Stimulated activated CD4-positive, alpha-beta T cell treated with anti-CD3 and anti-CD28 coated beads, Interleukin-1b, Interleukin-23, amount 100 ng/mL, for 48 hours (primary cell): ENCODE results near the gene MBP.
A peak's percentile ranks its signal among the peaks of the same experiment; 100 is the strongest.

Experiments
- DNase-seq: peaks from one replicate; pipeline ENCODE4 v3.0.0-alpha.2; 2020

MBP gene

DNA sequence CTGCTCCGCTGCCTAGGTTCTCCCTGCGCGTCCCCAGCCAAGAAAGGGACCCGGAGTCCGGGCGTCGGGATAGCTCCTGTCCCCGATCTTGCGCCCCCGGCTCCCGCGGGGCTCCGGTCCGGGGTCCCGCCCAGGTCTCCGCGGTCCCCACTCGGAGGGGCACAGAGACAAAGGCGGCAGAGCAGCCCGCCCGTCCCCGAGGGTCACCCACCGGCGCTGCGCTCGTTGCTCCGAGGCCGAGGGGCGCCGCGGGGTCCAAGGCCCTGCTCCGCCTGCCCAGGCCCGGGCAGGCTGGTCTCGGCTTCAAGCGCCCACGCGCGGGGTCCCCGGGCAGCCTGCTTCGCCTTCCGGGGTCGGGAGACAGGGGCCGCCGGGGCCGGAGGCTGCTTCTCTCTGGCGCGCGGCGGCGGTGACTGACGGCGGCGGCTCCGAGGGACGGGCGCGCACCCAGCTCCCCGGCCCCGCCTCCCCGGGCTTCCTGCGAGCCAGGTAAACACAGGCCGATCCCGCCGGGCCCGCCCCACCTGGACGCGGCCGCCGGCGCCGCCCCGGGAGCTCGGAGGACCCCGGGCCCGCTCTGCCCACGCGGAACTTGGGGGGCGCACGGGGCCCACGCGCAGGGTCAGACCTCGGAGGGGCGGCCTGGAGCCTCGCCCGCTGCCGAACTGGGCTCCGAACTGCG lies at the start of gene MBP:
MBP (minus strand) TSS at position 415 of the 682 bp plus-strand sequence. CDS start 27,522 bp downstream, outside the sequence.
- DNase-seq: peak; percentile 60

DNA sequence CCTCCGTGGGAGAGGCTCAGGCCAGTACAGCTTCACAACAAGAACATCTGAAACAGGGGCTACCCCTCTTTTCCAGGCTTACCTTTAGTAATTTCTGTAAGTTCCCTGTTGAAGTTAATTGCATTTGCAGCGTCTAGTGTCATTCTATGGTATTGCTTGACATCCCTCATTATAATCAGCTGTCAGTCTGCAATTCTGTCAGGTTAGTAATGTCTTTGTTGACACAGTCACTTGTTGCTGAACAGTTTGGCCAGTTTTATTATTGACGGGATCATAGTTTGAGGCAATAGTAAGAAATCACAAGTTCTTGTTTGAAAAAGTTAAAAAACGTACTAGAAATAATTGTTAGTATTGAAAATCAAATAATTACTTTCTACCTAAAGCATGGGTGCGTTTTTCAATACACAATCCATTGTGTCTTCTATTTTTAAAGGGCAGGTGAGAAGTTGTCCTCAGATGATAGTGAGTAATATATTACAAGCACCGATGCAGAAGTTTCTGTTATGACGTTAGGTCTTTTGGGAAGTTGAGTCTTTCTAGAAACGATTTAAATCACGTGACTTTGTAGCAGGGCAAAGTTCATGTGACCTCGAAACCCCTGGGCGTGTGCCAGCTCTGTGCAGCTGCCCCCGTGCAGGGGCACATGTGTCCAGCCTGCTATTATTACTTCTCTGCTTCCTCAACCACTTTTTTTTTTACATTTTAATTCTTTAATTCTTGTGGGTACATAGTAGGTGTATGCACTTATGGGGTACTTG lies 49.5 kb upstream of the MBP start:
- no peak for DNase-seq

DNA sequence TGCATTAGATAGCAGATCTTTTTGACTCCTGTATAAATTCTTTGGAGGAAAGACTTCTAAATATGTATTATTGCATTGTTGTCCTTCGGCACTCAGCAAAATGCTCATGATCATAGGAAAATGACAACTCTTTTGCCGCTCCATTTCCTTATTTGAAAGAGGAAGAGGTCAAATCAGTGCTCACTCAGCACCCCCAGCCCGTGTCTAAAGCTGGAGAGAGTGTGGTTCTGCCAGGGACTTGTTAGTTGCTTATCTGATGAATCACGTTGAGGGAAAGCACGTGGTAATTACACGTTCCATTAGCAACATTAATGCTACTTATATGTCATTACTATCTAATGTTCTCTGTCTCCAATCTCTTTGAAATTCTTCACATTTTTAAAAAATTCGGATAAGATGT lies 46.0 kb upstream of the MBP start:
- no peak for DNase-seq

DNA sequence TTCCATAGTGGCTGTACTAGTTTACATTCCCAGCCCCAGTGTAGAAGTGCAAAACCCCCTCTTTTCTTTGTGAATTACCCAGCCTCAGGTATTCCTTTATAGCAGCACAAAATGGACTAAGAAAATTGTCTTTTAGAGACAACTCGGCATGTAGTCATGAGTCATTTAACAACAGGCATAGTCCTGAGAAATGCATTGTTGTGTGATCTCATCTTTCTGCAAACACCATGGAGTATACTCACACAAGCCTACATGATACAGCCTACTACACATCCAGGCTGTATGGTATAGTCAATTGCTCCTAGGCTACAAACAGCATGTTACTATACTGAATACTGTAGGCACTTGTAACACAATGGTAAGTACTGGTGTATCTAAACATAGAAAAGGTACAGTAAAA lies 44.4 kb upstream of the MBP start:
- DNase-seq: no peak

DNA sequence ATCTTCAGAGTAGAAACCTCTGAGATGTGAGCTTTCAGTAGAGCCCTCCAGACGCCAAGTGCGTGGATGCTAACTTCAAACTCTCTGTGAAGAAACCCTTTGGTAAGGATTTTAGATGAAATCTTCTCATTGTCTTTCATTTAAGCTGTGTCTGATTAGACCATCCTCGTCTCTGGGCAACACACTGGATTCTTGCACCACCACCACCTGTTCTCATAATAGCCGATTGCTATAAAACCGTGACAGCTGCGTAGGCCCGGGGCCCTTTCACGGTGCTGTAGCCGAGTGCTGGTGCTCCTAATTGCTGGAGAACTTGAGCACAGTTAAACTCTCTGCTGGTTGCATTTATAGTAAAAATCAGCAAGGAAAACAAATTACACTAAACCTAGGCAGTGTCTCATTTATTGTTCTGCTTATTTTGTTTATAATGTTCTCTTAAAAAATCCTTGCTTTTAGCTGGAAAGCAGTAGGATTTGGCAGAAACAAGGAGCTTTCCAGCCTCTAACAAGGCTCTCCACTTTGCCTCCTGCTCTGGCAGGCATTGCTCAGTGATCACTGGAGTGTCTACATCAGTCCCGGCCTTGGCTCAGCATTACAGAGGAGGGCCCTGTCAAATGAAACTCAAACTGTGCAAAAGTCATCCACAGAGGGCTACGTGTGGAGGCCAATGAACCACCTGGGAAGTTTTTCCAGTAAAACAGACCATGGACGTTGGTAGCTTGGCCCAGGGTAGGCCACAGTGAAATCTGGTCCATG lies 40.9 kb upstream of the MBP start:
- no peak for DNase-seq

DNA sequence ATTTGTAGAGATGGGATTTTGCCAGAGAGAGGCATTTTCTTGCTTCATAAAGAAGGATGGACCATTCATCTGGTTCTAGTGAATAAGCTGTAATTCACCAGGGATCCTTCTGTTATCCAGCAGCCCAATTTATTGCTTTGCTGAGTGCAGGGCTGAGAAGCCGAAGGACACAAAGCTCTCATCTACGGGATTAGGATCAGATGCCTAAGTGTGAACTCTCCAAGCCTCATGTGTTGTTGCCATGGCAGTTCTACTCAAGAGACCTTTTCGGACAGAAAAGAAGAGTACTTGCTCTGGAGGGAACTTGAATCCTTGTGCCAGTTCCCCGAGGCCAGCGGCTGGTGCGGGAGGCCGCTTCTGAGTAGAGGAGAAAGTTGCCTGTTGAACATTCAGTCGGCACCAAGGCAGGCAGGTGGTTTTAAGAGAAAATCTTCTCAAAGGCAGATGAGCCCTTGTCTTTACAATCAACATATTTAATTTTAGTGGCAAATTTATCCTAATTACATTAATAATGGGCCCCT lies 38.4 kb upstream of the MBP start:
- no peak for DNase-seq

DNA sequence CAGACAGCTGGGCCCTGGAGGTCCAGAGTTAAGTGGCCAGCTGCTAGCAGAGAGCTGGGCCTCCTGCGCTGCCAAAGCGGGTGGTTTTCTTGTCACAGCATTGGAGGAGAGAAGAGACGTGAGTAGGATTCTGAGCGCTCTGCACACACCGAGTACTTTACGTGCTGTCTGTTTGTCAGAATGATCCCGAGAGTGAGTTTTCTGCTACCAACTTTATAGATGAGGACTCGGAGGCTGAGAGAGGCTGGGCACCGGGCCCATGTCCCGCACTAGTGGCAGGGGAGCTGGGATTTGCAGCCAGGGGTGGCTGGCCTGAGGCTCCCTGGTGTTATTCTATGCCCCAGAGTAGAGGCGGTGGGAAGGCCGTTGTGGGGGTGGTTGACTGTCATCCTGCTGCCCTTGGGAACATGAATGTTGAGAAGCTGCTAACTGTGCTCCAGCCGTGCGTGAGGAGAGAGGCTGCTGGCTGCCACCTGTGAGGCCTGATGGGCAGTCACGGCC lies 36.3 kb upstream of the MBP start:
- DNase-seq: no peak

DNA sequence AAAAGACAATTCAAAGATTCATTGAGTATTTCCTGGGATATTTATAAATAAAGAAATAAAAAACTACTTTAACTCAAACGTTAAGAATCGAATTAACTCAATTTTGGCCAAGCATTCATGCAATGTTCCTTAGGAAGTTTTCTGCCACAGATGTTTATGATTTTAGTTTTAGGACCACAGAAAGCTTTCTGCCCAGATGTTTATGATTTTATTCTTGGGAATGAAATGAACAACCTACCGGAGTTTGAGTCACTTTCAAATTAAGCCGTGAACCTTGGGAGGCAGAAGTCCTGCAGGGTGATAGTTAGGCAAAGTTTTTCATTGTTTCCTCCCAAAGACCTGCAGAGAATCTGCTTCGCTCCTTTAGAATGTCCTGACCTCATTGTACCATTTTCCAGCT lies 34.7 kb upstream of the MBP start:
- DNase-seq: no peak

DNA sequence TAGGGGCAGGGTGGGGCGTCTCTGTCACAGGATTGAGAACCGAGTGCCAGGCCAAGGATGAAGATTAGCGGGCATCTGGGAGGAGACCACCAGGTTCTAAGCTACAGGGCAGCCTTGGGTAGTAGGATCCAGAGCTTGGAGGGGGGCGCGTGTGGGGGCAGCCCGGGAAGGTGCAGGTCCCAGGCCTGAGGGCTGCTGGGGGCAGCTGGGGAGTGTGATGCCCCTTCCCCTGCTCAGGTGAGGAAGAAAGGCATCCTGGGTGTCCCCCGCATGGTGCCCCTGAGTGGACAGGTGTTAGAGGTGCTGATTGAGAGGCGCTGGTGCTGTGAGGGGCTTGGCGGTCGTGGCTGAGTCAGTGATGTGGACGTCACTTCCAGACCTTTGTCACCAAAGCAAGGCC lies 33.9 kb upstream of the MBP start:
- DNase-seq: no peak

DNA sequence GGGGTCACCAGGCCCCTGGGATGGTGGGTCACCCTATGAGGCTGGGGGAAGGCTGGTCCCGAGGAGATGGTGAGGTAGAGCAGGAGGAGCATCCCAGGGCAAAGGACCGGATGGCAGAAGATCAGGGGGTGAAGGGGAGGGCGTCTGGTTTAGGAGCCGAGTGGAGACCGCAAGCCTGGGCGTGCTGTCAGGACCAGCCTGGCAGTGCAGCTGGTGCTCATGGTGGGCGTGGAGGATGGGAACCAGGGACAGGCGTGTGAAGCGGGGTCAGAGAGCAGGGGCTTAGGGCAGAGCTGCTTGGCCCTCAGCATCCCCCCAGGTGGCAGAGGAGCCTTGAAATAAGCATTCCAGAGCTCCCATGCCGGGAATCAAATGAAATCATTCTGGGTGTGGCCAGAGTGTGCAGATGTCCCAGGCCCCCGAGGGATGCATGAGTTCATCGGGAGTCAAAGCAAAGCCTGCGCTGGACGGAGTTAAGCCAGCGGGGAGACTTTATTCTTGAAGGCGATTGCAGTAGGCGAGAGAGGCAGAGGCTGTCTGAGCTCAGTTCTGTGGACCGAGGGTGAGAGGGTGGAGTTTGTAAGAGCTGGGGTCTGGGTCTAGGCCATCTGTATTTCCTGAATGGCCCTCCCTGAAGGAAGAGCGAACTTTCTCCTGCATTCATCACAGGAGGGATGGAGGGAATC lies 33.1 kb upstream of the MBP start:
- DNase-seq: no peak

DNA sequence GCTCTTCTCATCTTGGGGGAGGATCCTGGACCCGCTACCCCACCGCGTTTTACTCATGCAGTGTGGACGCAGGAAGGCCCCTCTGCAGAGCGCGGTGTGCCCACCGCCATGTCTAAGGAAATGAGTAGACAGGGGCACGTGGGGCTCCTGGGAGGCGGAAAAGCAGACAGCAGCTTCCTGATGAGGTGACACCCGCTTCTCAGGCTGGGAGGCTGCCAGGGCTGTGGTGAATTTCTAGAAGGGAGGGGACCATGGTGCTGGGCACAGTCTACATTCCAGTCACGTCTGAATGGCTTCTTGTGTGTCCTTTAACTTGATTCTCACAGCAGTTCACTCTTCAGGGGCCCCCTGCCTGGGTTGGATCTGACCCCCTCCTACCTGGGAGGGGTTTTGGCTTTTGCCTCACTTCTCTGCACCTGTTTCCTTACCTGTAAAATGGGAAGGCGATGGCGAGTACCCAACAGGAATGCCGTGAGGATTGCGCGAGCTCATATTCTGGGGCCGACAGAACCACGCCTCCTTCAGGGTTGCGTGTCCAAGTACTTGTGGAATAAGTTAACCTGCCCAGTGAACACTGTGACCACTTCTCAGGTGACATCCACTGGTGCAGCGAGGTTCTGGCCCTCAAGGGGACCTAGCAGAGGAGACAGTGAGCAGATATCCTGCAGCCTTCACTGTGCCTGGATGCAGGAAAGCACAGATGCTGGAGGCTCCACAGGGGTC lies 32.3 kb upstream of the MBP start:
- no peak for DNase-seq

DNA sequence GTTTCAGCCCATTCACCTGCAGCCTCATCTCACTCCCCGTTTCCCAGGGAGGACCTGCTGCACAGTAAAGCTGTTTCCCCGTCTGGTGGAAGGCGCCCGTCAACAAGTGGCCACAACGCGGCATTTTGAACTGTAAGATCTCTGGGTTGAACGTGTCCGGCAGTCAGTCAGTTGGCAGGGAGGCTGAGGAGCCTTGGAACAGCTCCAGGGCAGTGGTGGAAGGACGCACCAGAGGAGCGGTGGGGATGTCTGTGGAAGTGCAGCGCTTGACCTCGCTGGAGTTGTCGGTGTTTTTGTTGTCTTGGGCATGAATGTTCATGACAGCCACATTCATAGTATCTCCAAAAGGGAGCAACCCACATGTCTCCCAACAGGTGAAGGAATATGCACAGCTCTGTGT lies 31.4 kb upstream of the MBP start:
- DNase-seq: no peak

DNA sequence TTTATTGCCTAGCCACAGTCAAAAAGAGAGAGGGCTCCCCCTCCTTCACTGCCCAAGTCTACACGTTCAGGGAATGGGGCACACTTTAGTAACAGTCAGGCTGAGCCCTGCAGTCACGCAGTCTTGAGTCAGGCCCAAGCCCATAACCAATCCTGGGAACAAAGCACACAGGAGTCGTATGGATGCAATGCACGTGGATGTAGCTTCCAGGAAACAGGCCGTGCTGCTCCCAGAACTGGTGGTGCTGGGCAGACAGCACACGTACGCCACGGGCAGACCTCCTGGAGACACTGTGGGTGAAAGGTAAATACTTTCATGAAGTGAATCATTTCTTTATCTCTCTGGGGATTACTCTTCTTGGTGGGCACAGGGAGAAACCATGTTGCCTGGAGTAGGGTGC lies 30.0 kb upstream of the MBP start:
- DNase-seq: no peak

DNA sequence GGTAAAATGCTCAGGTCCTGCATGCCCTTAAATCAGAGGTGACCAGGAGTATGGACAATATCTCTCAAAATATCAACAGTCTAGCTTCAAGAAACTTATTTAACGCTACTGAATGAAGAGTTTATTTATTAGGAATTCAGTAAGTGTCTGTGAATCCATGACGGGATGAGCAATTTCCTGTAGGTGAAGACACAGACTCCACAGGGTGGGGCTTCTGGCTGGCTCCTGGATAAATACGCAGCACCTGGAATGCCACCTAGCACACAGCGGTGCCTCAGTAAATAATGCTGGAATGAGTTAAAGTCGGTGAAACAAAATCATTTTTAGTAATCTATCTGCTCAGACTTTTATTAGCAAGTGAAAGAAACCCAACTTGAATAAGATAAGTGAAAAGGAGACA lies 29.4 kb upstream of the MBP start:
- DNase-seq: no peak

DNA sequence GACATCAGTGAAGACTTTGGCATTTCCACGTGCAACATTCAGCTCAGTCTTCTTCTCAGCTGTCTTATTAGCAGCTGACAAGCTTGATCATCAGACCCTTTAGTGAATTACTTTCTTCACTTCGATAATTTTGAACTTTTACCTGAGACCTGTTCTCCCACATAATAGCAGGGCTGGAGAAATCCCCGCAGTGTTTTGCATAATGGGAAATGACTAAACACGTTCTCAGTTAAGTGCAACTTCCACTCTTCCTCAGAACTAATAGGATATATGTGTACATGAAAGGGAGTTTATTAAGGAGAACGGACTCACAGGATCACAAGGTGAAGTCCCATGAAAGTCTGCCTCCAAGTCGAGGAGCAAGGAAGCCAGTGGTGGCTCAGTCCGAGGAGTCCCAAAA lies 28.8 kb upstream of the MBP start:
- DNase-seq: no peak

DNA sequence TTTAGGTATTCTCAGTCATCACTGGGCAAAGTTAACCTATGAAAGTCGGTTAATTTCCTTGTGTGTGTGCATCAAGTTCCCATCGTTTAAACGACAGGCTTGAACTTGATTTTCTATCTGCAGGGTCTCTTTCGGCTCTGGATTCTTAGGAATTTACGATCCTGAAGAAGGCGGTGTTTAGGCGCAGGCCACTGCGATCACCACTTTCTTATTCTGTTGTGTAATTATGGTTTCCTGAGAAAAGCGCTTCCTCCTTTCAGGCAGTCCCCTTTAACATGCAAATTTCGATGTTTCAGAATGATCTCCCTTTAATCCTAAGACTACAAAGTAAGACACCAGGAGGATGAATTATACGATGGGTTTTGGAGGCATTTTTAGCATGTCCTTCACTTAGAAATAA lies 27.9 kb upstream of the MBP start:
- no peak for DNase-seq

DNA sequence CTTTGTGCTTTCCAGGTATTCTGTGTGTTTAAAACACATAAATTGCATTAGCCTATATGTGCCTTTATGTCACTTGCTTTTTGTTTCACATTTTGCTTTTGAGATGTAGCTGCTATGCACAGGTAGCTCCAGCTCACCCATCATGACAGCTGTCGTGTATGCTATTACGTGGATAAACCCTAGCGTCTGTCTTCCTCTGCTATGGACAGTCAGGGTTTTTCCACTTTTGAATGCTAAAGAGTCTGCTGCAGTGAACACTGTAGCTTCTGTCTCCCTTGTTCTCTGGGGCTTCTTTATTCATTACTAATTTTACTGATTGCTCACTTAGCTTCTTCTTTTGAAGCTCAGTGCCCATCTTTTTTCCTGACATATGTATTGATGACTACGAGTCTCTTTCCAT lies 24.7 kb upstream of the MBP start:
- no peak for DNase-seq

DNA sequence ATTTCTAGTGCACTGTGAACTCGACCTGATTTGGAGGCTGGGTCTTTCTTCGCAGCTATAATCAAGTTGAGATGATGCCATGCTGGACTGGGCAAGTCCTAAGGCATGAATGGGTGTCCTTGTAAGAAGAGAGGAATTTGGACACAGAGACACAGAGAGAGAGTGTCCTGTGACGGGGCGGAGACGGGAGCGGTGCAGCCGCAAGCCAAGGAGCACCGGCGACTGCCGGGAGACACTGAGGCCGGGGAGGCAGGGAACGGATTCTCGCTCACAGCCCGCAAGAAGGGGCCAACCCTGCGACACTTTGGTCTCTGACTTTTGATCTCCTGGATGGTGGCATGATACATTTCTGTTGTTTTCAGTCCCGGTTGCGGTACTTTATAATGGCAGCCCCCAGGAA lies 22.4 kb upstream of the MBP start:
- no peak for DNase-seq

DNA sequence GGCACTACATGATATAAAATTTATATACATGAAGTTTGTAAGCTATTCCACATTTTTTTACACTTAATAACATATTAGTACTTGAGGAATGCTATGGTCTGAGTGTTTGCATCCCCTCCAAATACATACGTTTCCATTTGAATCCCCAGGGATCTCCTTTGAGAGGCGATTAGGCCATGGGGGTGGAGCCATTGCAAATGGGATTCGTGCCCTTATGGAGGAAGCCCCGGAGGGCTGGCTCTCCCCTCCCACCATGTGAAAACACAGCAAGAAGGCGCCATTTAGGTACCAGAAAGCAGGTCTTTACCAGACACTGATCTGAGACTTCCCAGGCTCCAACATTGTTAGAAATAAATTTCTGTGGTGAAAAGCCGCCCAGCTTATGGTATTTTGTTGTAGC lies 20.8 kb upstream of the MBP start:
- DNase-seq: no peak

DNA sequence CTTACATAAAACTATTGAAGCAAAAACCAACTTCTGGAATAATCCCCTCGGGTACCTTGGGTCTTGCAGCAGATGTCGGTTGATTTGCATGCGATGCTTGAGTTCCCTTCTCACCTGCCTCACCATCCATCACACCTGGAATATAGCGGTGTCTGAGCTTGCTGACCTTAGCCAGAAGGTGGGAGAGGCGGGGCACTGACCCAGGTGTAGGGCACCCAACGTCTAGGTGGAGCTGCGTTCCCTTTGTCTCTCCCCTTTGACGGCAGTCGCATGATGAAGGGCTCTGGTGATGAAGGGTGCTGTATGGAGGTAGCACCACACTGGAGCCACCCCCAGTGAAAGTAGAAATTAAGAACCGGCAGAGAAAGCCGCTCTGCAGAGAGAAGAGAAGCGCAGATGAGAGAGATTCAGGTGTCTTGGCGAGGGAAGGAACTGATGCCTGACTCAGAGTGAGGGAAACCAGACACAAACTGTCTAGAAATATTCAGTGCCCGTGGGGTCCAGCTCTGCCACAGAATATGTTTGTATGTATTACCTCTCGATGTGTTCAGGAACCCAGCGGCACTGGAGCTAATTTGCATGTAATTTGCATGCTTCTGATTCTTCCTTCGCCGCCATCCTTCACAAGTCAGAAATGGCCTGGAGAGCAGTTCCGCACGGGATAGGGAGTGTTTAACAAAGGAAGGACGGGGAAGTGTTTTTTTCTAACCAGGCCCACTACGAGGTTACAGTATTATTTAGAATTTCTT lies 19.4 kb upstream of the MBP start:
- DNase-seq: no peak

DNA sequence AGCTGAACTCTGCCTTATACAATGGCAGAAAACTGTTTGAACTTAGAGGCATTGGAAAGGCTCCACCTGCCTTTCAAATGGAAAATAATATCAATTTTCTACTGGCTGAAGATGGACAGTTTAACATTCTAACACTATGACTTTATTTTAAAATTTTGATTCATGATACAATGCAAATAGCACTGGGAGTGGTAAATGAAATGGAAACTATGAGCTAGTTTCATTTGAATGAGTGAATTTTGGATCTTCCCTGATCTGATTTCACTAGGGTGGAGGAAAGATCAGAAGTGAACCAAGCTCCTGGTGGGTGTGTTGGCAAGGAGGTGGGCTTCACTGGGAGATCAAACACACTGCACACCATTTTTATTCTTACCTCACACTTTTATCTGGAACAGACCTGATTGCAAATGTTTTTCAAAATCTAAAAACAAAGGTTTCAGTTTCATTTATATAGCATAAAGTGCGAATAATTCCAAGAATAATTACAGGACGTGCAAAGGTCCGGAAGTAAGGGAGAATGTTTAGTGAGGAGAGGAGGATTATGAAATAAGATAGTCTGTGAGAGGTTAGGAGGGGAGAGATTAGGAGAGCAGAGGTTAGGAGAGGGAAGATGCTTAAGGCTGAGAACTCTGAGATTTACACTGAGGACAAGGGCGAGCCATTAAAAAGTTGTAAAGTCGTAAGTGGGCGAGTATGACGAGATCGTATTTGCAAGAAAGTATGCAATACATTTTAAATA lies 18.6 kb upstream of the MBP start:
- no peak for DNase-seq
